GM21825 (cell line): ENCODE data around the gene RPS25.
"Not testable (repeated sequence)": the region's sequence is repeated elsewhere in the genome, so short reads cannot be mapped to it uniquely, and the experiment has no call there.

ENCODE experiments used
- ATAC-seq: cut with Tn5 transposase; IDR thresholded peaks from one replicate; pipeline ENCODE4 v1.9.1; 2021; ENCODE audit warnings: mild to moderate bottlenecking, moderate library complexity; ENCODE audit not compliant: unreplicated experiment

Gene RPS25

DNA sequence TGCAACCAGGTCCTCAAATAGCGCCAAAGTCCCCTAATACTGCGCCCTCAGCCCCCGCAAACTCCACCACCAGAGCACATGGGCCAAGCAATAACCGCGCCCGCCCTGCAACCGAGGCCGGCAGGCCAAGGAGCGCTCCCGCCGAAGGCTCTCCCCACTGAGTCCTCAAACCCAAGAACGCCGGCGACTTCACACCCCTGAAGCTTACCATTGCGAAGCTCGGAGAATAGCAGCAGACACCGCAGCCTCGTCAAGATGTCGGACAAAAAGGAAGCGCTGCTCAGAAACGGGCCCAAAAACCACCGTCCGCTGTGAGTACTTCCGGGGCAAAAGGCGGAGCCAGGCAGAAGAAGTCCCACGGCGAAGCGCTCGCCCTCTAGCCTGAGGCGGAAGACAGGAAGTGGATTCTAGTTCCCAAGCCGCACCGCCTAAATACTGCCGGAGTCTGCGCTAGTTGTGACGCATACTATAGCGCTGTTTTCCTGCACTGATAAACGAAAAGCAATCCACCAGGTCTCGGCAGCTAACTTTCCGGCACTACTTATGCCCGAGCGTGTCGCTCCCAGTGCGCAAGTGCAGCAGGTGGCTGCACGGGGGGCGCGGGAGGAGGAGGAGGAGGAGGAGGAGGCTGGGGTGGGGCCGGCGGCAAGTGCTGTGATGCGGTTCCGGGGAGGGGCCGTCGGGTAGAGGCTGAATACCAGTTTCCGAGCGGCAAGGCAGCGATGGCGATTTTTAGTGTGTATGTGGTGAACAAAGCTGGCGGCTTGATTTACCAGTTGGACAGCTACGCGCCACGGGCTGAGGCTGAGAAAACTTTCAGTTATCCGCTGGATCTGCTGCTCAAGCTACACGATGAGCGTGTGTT is at the start of gene RPS25, which contains the start of gene TRAPPC4:
Gene RPS25 (minus strand): TSS at position 270 of the 865 bp plus-strand sequence. CDS start 59 bp downstream, at position 211.
Gene TRAPPC4 (plus strand): TSS at position 693 of the 865 bp plus-strand sequence. CDS start 30 bp downstream, at position 723.
- peak; percentile 84 for ATAC-seq

GRCh38 chr11:119067371-119068222 is 49.5 kb upstream of the RPS25 start, which contains the start of gene VPS11:
VPS11 (plus strand) TSS chr11:119067818; CDS start chr11:119067824, 6 bp downstream.
- peak; percentile 87 for ATAC-seq

- ATAC-seq, result no peak
Measured at GRCh38 chr11:119065369-119065768, 47.2 kb upstream of the RPS25 start.

DNA sequence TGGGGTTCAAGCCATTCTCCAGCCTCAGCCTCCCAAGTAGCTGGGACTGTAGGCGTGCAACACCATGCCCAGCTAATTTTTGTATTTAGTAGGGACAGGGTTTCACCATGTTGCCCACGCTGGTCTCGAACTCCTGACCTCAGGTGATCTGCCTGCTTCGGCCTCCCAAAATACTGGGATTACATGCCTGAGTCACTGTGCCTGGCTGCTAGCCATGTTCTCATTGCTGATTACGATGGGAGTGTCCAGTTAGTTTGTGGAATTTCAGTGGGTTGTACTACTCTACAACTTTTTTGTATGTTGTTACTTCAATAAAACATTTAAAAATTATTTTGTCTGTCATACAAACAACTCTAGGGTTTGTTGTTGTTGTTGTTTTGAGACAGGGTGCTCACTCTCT is 44.6 kb upstream of the RPS25 start:
- no peak for ATAC-seq

- ATAC-seq, result no peak
Measured at GRCh38 chr11:119061256-119061655, 43.1 kb upstream of the RPS25 start.

- ATAC-seq, result not testable (repeated sequence)
Measured at GRCh38 chr11:119059128-119059527, 41.0 kb upstream of the RPS25 start.

DNA sequence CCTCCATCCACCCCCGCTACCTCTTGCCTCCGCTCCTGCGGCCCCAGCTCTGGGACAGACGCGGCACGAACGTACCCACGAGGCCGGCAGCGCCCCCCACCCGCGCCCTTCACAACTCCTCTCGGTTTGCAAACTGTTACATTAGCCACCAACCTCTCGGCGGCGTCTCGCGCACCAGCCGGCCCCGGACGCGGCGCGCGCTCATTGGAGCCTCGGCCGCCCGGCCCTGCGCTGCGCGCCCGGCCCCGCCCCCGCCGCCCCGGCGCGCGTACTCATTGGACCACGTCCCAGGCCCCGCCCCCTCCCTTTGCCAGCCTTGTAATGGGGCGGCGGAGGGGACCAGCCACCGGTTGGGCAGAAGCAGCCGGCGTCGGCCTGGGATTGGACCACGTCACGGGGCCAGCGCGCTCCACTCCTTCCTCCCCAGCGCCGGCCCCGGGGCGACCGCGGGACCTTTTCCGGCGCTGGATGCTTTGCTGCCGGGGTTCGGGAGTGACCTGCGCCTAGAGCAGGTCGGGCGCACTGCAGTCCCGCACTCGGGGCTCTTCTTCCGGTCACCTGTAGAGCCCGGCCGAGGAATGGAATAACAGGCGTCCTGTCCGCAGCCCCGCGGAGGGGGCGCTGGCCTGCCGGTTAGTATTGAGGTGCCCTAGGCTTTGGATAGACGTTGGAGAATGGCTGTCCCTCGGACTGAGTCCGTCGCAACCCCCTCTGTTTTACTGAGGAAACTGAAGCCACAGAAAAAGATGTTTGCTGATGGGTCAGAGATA is 39.0 kb upstream of the RPS25 start, which contains the start of gene HYOU1:
Gene HYOU1 (minus strand): TSS at position 206 of the 770 bp plus-strand sequence. CDS start 1,045 bp downstream, outside the sequence.
- peak; percentile 90 for ATAC-seq

- no peak for ATAC-seq
Measured at GRCh38 chr11:119056421-119056999, 38.4 kb upstream of the RPS25 start.

DNA sequence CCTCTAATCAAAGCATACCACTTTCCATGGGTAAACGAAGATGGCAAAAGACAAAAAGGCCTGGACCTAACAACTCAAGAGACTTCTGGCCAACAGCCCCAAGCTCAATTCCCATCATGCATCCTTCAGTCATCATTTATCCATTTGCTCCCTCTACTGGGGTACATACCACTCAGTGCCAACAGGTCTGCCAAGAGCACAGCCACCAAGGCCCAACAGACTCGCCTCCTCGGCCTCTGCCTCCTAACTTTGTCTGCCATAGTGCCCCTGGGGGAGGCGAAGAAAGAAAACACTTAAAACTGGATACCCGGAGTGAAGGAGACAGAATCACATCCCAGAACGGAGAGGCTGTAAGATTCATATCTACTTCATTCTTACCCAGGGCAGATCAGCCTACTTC is 37.8 kb upstream of the RPS25 start:
- ATAC-seq, result no peak

DNA sequence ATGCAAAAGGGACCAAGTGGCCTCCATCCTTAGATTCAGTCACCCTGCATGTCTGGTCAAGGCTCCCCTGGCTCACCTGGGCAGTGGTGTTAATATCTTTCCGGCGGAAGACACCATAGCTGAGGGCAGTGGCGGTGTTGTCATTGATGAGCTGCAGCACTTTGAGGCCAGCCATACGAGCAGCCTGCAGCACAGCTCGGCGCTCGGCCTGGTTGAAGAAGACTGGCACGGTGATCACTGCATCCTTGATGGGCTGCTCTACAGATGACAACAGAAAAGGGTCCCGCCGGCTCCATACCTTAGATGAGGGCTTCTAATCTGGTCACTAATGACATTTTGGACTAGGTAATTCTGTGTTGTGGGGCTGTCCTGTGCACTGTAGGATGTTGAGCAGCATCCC is 36.3 kb upstream of the RPS25 start:
- no peak for ATAC-seq

DNA sequence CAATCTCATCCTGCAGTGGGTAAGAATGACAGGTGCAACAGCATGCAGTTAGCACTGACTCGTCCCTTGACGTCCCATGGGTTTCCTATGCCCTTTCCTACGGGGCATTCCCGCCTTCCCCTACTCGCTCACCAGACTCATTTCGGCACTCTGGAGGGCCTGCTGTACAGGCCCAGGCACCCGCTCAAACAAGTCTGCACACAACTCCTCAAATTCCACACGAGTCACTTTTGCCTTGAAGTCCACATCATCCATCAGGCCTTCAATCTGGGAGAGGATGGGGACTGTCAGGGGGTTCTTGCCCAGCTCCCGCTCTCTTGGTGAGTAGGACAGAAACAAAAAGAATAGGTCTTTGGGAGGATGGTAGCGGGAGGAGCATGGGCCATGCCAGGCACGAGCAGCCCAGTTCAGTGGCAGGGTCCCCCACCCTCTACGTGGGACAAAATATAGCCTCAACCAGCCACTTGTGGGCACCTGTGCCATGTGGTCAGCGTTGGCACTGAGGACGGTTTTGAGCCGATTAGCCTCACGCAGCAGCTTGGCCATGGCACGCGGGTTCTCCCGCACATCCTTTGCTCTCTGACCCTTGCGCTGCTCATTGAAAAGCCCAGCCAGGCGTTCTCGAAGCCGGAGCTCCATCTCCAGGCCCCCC is 34.1 kb upstream of the RPS25 start:
- ATAC-seq, result no peak

DNA sequence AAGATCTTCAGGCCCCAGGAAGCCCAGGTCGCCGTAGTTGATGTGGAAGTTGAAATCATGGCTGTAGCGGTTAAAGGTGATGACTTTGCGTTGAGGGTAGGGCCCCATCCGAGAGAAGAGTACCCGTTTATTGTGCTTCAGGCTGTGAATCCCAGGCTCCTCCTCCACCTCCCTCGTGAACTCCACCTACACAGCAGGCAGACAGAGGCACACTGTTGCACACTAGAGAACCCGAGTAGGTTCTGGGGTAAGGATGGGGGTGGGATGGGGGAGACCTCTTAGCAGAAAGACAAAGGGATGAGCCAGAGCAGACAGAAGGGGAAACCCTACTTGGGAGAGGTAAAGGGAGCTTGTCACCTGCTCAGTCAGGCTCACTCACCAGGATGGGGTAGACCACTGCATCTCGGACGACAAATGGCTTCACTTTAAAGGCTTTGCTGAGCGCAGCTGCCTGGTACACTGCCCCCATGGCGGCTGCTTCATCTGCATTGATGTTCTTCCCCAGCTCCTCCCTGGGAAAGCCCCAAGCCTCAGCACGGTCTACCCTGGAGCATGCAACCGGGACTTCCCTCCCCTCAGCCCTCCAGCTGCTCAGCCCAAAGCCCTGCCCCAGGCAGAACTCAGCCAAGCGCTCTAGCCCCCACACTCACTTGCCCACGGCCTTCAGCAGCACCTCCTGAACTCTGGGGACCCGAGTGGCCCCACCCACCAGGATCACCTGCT is 33.5 kb upstream of the RPS25 start:
- ATAC-seq, result peak; percentile 47

GRCh38 chr11:119049081-119049480 is 30.9 kb upstream of the RPS25 start:
- ATAC-seq, result no peak

- no peak for ATAC-seq
Measured at GRCh38 chr11:119048644-119049043, 30.5 kb upstream of the RPS25 start.

GRCh38 chr11:119047205-119047604 is 29.1 kb upstream of the RPS25 start:
- ATAC-seq, result no peak

DNA sequence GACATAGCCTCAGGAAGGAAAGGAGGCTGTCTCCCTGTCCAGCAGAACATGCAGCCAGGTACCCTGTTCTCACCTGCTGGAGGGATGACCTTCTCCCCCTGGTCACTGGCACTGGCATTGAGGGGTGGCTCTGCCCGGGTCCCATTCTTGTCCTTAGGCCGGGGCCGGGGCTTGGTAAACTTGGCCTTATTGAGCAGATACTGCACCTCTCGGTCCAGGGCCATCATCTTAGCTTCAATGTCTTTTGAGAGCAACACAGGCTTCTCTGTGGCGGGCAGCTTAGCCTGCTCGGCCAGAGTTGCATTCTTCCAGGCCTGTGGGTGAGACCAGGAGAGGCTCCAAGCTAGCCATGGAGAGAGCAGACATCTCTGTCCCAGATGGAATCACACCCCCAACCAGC is 28.3 kb upstream of the RPS25 start:
- no peak for ATAC-seq

GRCh38 chr11:119044708-119045107 is 26.6 kb upstream of the RPS25 start:
- ATAC-seq, result no peak

DNA sequence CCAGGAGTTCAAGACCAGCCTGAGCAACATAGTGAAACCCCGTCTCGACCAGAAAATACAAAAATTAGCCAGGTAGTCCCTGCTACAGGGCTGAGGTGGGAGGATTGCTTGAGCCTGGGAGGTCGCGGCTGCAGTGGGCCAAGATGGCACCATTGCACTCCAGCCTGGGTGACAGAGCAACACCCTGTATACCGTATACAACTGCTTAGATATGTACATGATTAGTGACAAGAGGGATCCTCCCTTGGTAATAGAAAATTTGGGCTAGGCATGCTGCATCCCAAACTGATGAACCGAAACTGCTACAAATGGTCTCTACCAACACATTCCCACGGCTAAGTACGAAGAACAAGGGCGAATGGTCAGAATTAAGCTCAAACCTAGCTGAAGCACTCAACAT is 24.8 kb upstream of the RPS25 start:
- no peak for ATAC-seq
